Measurements from ENCODE around the gene TEX19. TPM values are rescaled to one million over a fixed set of nuclear protein-coding genes. Genes with fewer than 3 reads are reported as not detected.
"Not testable (repeated sequence)": the region's sequence is repeated elsewhere in the genome, so short reads cannot be mapped to it uniquely, and the experiment has no call there.

The TEX19 gene
- total RNA-seq, 2 donors from 2014 or later: not detected

- 90 to 93% methylated on average over 14 to 15 of the region's 15 CpGs for WGBS, 2 donors
- intact Hi-C loops (cut with DNase I): no loop called here
- ATAC-seq: no peak
- Histone ChIP-seq H3K27me3 (no peaks in the 10 kb centered on the region), H3K4me3 (no peak overlapping the region), H3K27ac (no peak overlapping the region), H3K9me3 (no peaks in the 10 kb centered on the region), H3K36me3 (replicated peaks in 1 of 2; ENCODE audit: insufficient read depth in 1 of 2, low read depth in 2 of 2) (peaks cover 0 to 2% of the 10 kb centered on the region in 2 donors), H3K4me1 (peaks cover 10% of the 10 kb centered on the region)
- DNase-seq: no peak
- TF ChIP-seq POLR2A (IDR thresholded peaks at IDR 0.05) (no peak), CTCF (IDR thresholded peaks at IDR 0.05) (no peak)
Observed at GRCh38 chr17:82408288-82408937, 49.4 kb downstream of the TEX19 start.

GRCh38 chr17:82408938-82409318 is 49.9 kb downstream of the TEX19 start:
- Histone ChIP-seq H3K27ac (no peak overlapping the region), H3K9me3 (no peaks in the 10 kb centered on the region), H3K36me3 (replicated peaks in 1 of 2; ENCODE audit: insufficient read depth in 1 of 2, low read depth in 2 of 2) (no peaks in the 10 kb centered on the region), H3K27me3 (no peaks in the 10 kb centered on the region), H3K4me1 (peaks cover 10% of the 10 kb centered on the region), H3K4me3 (no peak overlapping the region)
- 94 to 96% methylated on average over 19 to 21 of the region's 21 CpGs for WGBS, 2 donors
- intact Hi-C loops (cut with DNase I): no loop called here
- ATAC-seq (no peak), DNase-seq (no peak)
- TF ChIP-seq CTCF (IDR thresholded peaks at IDR 0.05) (no peak), POLR2A (IDR thresholded peaks at IDR 0.05) (no peak)

GRCh38 chr17:82410014-82410716 is 51.1 kb downstream of the TEX19 start:
- H3K4me3 ChIP-seq: no peak overlapping the region
- TF ChIP-seq CTCF (IDR thresholded peaks at IDR 0.05): no peak
- TF ChIP-seq POLR2A (IDR thresholded peaks at IDR 0.05): no peak
- H3K36me3 ChIP-seq (replicated peaks in 1 of 2; ENCODE audit: insufficient read depth in 1 of 2, low read depth in 2 of 2): no peaks in the 10 kb centered on the region
- peaks cover 17% of the 10 kb centered on the region for H3K4me1 ChIP-seq
- no peaks in the 10 kb centered on the region for H3K9me3 ChIP-seq
- no peak for DNase-seq
- no peak overlapping the region for H3K27ac ChIP-seq
- 87 to 92% methylated on average over 10 to 14 of the region's 14 CpGs for WGBS, 2 donors
- intact Hi-C loops (cut with DNase I): loop anchor here (5.0 kb wide), 1 partner anchor 63 kb away; no protein-coding TSS in a partner anchor
- H3K27me3 ChIP-seq: no peaks in the 10 kb centered on the region
- no peak for ATAC-seq

- no peaks in the 10 kb centered on the region for H3K36me3 ChIP-seq (replicated peaks in 1 of 2; ENCODE audit: insufficient read depth in 1 of 2, low read depth in 2 of 2)
- H3K4me3 ChIP-seq: no peak overlapping the region
- no peak overlapping the region for H3K27ac ChIP-seq
- H3K27me3 ChIP-seq: no peaks in the 10 kb centered on the region
- no peak for TF ChIP-seq POLR2A (IDR thresholded peaks at IDR 0.05)
- no peak for TF ChIP-seq CTCF (IDR thresholded peaks at IDR 0.05)
- ATAC-seq (no peak), DNase-seq (no peak)
- no peaks in the 10 kb centered on the region for H3K9me3 ChIP-seq
- WGBS, 2 donors: 92 to 98% methylated on average over 19 to 22 of the region's 24 CpGs
- intact Hi-C loops (cut with DNase I): loop anchor here (5.0 kb wide), 1 partner anchor 64 kb away; no protein-coding TSS in a partner anchor
- H3K4me1 ChIP-seq: peaks cover 17% of the 10 kb centered on the region
Observed at GRCh38 chr17:82411396-82412053, 52.5 kb downstream of the TEX19 start.

GRCh38 chr17:82412081-82412480 is 53.0 kb downstream of the TEX19 start:
- peaks cover 17% of the 10 kb centered on the region for H3K4me1 ChIP-seq
- not testable (repeated sequence) for ATAC-seq; H3K9me3 ChIP-seq; H3K27me3 ChIP-seq; H3K27ac ChIP-seq; H3K36me3 ChIP-seq (replicated peaks in 1 of 2; ENCODE audit: insufficient read depth in 1 of 2, low read depth in 2 of 2); DNase-seq; H3K4me3 ChIP-seq
- intact Hi-C loops (cut with DNase I): loop anchor here (5.0 kb wide), 1 partner anchor 65 kb away; no protein-coding TSS in a partner anchor
- 63 to 78% methylated on average over 14 to 16 of the region's 16 CpGs for WGBS, 2 donors
